Mucosa of rectum (tissue), 2 donors: Measurements from ENCODE around the gene DRG1.

Experiments
- H3K27ac ChIP-seq, 2 donors: one replicate each; pipeline ENCODE4 v1.7.0; 2013; ENCODE audit warnings: inconsistent platforms in 2 of 2, low read depth in 2 of 2, low read length in 2 of 2
- H3K27me3 ChIP-seq, 2 donors: one replicate each; pipeline ENCODE4 v1.7.0; 2013; ENCODE audit warnings: low read length in 2 of 2; ENCODE audit not compliant: control insufficient read depth in 2 of 2, insufficient read depth in 2 of 2
- H3K36me3 ChIP-seq, 2 donors: one replicate each; pipeline ENCODE4 v1.7.0; 2013; ENCODE audit warnings: low read length in 2 of 2; ENCODE audit not compliant: control insufficient read depth in 2 of 2, insufficient read depth in 2 of 2
- H3K4me1 ChIP-seq, 2 donors: one replicate each; pipeline ENCODE4 v1.7.0; 2013; ENCODE audit warnings: low read length in 2 of 2, mild to moderate bottlenecking in 1 of 2; ENCODE audit not compliant: control insufficient read depth in 2 of 2, insufficient read depth in 2 of 2
- H3K4me3 ChIP-seq, 2 donors: one replicate each; pipeline ENCODE4 v1.7.0; 2013; ENCODE audit warnings: low read length in 2 of 2
- H3K9ac ChIP-seq, 2 donors: one replicate each; pipeline ENCODE4 v1.7.0; 2013; ENCODE audit warnings: low read length in 2 of 2, low read depth in 1 of 2, mild to moderate bottlenecking in 1 of 2
- H3K9me3 ChIP-seq, 2 donors: one replicate each; pipeline ENCODE4 v1.7.0; 2013; ENCODE audit warnings: low read length in 2 of 2; ENCODE audit not compliant: control insufficient read depth in 2 of 2
- donor health status: healthy.
- donor health status: Normal muscosa, but diverticular disease.

DRG1 gene, protein sequence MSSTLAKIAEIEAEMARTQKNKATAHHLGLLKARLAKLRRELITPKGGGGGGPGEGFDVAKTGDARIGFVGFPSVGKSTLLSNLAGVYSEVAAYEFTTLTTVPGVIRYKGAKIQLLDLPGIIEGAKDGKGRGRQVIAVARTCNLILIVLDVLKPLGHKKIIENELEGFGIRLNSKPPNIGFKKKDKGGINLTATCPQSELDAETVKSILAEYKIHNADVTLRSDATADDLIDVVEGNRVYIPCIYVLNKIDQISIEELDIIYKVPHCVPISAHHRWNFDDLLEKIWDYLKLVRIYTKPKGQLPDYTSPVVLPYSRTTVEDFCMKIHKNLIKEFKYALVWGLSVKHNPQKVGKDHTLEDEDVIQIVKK

GRCh38 chr22:31399211-31400022 lies at the start of gene DRG1:
Gene DRG1, plus strand, starts transcription at chr22:31399604. Its CDS starts 80 bp downstream, at chr22:31399684.
- Histone ChIP-seq H3K4me1 (peaks cover 6 to 7% of the 10 kb centered on the region in 2 donors), H3K9ac (peak within 1 kb of the TSS; percentile 90 to 92), H3K27ac (peak within 1 kb of the TSS; percentile 69 to 79), H3K27me3 (no peaks in the 10 kb centered on the region), H3K4me3 (peak within 1 kb of the TSS; percentile 96 to 99), H3K36me3 (peaks cover 8 to 13% of the 10 kb centered on the region in 2 donors), H3K9me3 (no peaks in the 10 kb centered on the region)

DNA sequence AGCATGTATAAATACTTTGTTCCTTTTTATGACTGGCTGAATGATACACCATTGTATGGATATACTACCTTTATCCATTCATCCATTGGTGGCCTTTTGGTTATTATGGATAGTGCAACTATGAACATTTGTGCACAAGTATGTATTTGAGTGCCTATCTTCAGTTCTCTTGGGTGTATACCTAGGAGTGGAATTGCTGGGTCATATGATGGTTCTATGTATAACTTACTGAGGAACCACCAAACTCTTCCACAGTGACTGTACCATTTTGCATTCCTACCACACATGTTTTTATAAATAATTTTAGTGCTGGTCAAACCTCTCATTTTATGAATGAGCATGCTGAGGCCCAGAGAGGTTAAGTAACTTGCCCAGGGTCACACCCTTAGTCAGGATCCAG lies 49.4 kb upstream of the DRG1 start:
- H3K4me1 ChIP-seq, result peaks cover 7 to 14% of the 10 kb centered on the region in 2 donors
- peaks cover 0 to 2% of the 10 kb centered on the region in 2 donors for H3K27me3 ChIP-seq
- H3K36me3 ChIP-seq, result no peaks in the 10 kb centered on the region
- no peak overlapping the region for H3K27ac ChIP-seq
- no peaks in the 10 kb centered on the region for H3K9me3 ChIP-seq
- H3K4me3 ChIP-seq, result no peak overlapping the region
- no peak overlapping the region for H3K9ac ChIP-seq

- no peak overlapping the region for H3K27ac ChIP-seq
- H3K9ac ChIP-seq, result no peak overlapping the region
- H3K4me3 ChIP-seq, result no peak overlapping the region
- H3K9me3 ChIP-seq, result no peaks in the 10 kb centered on the region
- peaks cover 3 to 9% of the 10 kb centered on the region in 2 donors for H3K4me1 ChIP-seq
- peaks cover 0 to 2% of the 10 kb centered on the region in 2 donors for H3K27me3 ChIP-seq
- no peaks in the 10 kb centered on the region for H3K36me3 ChIP-seq
Observed at GRCh38 chr22:31350410-31350863, 49.0 kb upstream of the DRG1 start.

GRCh38 chr22:31354515-31354914 lies 44.9 kb upstream of the DRG1 start:
- no peaks in the 10 kb centered on the region for H3K36me3 ChIP-seq

DNA sequence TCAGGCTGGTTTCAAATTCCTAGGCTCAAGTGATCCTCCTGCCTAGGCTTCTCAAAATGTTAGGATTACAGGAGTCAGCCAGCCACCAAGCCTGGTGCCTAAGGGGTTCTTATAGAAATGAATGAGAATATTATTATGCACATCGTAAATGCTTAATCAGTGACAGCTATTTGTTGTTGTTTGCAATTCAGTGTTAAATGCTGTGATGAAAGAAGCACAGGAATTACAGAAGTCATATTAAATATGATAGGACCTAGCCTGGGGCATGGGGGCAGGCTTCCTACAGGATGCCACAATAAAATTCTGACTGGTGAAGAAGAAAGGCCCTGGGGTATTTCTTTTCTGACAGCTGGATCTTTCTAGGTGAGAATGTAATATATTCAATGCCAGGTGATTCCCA lies 39.4 kb upstream of the DRG1 start:
- H3K27me3 ChIP-seq, result no peaks in the 10 kb centered on the region
- H3K4me1 ChIP-seq, result no peaks in the 10 kb centered on the region
- H3K9ac ChIP-seq, result no peak overlapping the region
- no peaks in the 10 kb centered on the region for H3K36me3 ChIP-seq
- no peak overlapping the region for H3K4me3 ChIP-seq
- no peak overlapping the region for H3K27ac ChIP-seq
- no peaks in the 10 kb centered on the region for H3K9me3 ChIP-seq

More at GRCh38 chr22:31354515-31354914, 44.9 kb upstream of the DRG1 start:
- Histone ChIP-seq H3K27me3 (peaks cover 0 to 2% of the 10 kb centered on the region in 2 donors), H3K9me3 (no peaks in the 10 kb centered on the region), H3K4me1 (no peaks in the 10 kb centered on the region), H3K9ac (no peak overlapping the region), H3K4me3 (no peak overlapping the region), H3K27ac (no peak overlapping the region)

- Histone ChIP-seq H3K27me3 (no peaks in the 10 kb centered on the region), H3K36me3 (no peaks in the 10 kb centered on the region), H3K4me1 (no peaks in the 10 kb centered on the region), H3K9me3 (no peaks in the 10 kb centered on the region), H3K27ac (no peak overlapping the region), H3K4me3 (no peak overlapping the region), H3K9ac (no peak overlapping the region)
Observed at GRCh38 chr22:31361743-31362142, 37.7 kb upstream of the DRG1 start.

- Histone ChIP-seq H3K27me3 (no peaks in the 10 kb centered on the region), H3K4me3 (no peak overlapping the region), H3K27ac (no peak overlapping the region), H3K4me1 (no peaks in the 10 kb centered on the region), H3K9ac (no peak overlapping the region), H3K36me3 (no peaks in the 10 kb centered on the region), H3K9me3 (no peaks in the 10 kb centered on the region)
Observed at GRCh38 chr22:31363885-31364465, 35.4 kb upstream of the DRG1 start.

DNA sequence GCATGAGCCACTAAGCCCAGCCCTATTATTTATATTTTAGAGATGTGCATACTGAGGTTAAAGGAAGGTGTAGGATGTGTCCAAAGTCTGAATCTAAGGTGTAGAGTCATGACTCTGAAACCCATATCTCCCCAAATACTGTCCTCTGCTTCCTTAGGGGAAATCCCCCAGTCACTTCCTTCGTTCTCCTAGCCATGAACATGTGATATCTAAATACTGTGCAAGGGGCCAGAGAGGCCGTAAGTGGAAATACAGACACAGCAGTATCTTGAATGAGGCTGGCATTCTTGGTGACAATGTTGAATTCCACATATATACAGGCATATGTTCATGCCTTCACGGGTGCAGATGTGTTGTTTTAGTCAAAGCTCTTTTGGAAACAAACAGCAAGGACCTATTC lies 32.0 kb upstream of the DRG1 start:
- Histone ChIP-seq H3K27me3 (no peaks in the 10 kb centered on the region), H3K9ac (no peak overlapping the region), H3K4me1 (no peaks in the 10 kb centered on the region), H3K9me3 (no peaks in the 10 kb centered on the region), H3K27ac (no peak overlapping the region), H3K4me3 (no peak overlapping the region), H3K36me3 (no peaks in the 10 kb centered on the region)

DNA sequence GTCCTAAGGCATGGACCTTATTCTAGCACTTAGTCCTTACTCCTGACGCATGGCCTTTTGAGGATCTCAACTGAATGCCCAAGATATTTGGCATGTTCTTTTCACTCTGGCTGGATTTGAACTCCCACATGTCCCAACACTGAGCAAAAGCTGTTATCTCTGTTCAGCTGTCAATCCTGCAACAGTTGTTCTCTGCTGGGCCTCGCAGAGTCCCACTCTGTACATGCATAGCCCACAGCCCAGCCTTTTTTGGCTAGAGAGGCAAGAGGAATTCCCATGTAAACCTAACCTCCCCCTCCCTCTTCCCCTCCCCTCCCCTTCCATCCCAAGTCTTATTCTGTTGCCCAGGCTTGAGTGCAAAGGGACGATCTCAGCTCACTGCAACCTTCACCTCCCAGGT lies 21.8 kb upstream of the DRG1 start:
- no peaks in the 10 kb centered on the region for H3K27me3 ChIP-seq
- no peaks in the 10 kb centered on the region for H3K4me1 ChIP-seq
- H3K9me3 ChIP-seq, result no peaks in the 10 kb centered on the region
- H3K36me3 ChIP-seq, result no peaks in the 10 kb centered on the region
- no peak overlapping the region for H3K27ac ChIP-seq
- no peak overlapping the region for H3K4me3 ChIP-seq
- no peak overlapping the region for H3K9ac ChIP-seq

- Histone ChIP-seq H3K4me1 (no peaks in the 10 kb centered on the region), H3K4me3 (no peak overlapping the region), H3K36me3 (no peaks in the 10 kb centered on the region), H3K9ac (no peak overlapping the region), H3K27ac (no peak overlapping the region), H3K27me3 (no peaks in the 10 kb centered on the region), H3K9me3 (no peaks in the 10 kb centered on the region)
Observed at GRCh38 chr22:31378123-31378522, 21.3 kb upstream of the DRG1 start.
